GM19397 (cell line): Measurements from ENCODE around the gene MXRA7.
A peak's percentile ranks its signal among the peaks of the same experiment; 100 is the strongest.
"Not testable (repeated sequence)": the region's sequence is repeated elsewhere in the genome, so short reads cannot be mapped to it uniquely, and the experiment has no call there.

Experiments used
- ATAC-seq: cut with Tn5 transposase; IDR thresholded peaks from one replicate; pipeline ENCODE4 v1.9.1; 2021; ENCODE audit warnings: mild to moderate bottlenecking, moderate library complexity; ENCODE audit not compliant: unreplicated experiment

Gene MXRA7

GRCh38 chr17:76710863-76711611 is at the start of gene MXRA7:
Gene MXRA7, minus strand, starts transcription at chr17:76710965. Its CDS starts 19 bp downstream, at chr17:76710946.
- no peak for ATAC-seq

DNA sequence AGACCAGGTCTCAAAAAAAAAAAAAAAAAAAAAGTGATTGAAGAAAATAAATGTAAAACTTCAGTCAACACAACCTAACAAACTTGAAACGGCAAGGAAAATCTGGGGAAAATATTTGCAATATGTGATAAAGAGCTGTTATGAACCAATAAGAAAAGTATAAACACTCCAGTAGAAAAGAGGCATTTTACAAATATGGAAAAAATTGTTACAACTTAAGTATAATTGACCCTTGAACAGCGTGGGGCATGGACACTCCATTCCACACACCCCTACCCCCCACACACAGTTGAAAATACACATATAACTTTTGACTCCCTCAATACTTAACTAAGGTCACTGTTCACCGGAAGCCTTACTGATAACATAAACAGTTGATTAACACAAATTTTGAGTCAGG is 47.8 kb upstream of the MXRA7 start:
- ATAC-seq: no peak

- ATAC-seq: no peak
These were observed 46.5 kb upstream of the MXRA7 start for GRCh38 chr17:76757256-76757655.

DNA sequence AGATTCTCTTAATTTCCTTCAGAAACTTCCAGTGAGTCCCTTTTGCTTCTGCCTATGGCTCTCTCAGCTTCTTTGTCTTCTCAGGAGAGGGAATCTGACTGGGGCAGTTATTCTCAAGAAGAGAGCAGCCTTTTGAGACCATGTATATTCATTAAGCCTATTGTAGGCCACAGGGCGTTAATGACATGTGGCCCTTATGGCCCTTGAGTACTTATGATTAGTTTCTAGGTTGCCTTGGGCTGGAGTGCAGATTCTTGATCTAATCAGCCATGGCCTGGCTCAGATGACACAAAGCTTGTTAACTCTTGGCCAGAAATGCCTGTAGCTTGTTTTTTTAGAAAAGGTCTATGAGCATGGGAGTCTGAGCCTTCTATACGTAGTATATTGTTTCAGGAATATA is 44.5 kb upstream of the MXRA7 start:
- no peak for ATAC-seq

DNA sequence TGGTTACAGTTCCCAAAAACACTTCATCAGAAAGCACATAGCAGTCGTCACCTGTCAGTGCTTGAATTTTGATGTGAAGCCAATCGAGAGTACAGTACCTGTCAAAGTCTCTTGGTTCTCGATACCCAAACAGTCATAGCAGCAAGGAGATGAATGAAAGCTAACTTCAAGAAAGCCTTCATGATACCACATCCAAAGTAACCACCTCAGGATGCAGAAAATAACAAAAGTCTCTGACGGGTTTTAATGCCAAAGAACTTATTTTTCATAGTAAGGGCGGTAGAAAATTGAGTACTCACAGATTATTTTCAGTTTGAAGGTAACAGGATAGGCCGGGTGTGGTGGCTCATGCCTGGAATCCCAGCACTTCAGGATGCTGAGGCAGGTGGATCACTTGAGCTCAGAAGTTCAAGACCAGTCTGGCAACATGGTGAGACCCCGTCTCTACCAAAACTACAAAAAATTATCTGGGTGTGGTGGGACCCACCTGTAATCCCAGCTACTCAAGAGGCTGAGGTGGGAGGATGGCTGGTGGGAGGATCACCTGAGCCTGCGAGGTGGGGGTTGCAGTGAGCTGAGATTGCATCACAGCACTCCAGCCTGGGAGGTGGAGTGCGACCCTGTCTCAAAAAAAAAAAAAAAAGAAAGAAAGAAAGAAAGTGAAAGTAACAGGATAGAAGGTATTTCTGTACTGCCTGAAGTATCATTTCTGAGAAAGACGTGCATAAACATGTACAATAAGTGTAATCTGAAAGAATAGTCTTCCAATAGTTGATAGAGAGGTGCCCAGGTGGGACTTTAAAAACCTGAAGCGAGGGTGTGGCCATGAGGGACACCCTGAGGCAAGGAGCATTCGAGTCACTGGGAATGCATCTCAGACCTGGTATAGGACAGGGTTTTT is 42.5 kb upstream of the MXRA7 start:
- no peak for ATAC-seq

- no peak for ATAC-seq
These were observed 41.2 kb upstream of the MXRA7 start for GRCh38 chr17:76752006-76752405.

GRCh38 chr17:76751416-76751993 is 40.7 kb upstream of the MXRA7 start:
- ATAC-seq: no peak

- no peak for ATAC-seq
These were observed 37.9 kb upstream of the MXRA7 start for GRCh38 chr17:76748657-76749056.

DNA sequence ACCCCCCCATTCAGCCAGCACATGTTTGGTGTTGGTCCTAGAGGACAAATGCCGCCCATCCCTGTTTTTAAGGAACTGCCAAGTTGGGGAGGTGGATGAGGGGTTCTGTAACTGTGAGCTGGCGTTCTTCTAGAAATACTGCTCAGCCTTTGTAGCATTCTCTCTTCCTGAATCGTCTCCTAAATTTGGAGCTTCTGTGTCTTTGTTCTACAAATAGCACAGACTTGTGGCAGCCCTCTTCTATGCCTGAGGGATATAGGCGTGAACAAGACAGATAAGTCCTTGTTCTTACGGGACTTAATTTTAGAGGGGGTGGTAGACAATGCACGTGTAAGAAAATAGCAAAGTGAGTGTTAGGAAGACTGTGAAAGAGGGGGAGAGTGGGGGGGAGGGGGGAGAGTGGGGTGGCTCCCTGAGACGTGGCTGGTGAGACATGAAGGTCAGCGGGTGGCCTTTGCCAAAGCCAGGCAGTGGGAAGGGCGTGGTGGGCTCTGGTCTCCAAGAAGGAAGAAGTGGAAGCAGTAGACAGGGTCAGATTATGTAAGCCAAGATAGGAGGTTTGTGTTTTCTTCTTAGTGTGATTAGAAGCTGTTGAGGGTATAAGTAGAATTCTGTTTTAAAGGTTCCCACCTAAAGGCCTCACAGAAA is 37.1 kb upstream of the MXRA7 start:
- no peak for ATAC-seq

DNA sequence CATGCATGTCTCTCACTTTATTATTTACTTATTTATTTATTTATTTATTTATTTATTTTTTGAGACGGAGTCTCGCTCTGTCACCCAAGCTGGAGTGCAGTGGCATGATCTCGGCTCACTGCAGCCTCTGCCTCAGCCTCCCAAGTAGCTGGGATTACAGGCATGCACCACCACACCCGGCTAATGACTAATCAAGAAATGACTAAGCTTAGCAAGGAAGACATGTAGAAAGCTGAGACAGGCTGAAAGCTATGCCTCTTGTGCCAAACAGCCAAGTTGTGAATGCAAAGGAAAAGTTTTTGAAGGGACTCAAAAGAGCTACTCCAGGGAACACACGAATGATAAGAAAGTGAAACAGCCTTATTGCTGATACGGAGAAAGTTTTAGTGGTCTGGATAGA is 35.0 kb upstream of the MXRA7 start:
- not testable (repeated sequence) for ATAC-seq

DNA sequence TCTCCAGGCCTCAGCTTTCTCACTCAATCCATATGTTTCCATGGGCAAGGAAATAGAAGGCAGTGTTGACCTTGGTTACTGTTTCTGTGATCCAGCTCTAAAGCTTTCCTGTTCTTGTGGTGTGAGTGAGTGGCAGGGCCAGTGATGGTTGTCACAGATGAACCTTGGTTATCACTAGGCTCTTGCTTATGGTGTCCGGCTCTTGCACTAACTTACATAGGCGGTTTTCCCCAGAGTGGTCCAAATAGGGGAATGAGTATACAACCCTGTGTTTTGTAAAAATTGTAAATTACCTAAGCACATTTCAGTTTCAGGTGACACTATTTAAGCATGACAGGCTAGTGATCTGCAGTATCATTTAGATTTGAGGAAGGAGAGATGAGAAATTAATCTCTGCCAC is 34.0 kb upstream of the MXRA7 start:
- ATAC-seq: no peak

DNA sequence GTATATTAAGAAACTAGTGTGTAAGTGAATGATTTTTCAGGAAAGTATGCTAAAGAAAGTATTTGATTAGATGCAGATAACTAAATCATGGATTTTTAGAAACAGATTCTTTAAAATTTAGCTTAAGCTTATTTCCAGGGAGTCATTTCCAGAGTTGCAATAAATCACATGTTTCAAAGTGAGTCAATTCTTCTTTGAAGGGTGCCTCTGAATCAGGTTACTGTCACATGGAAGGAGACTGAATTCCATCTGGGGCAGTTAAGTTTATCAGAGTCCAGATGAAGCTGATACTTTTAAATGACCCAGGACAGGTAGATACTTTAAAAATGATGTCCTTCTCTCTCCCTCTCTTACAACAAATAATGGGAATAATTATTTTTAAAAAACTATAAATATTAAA is 32.2 kb upstream of the MXRA7 start:
- no peak for ATAC-seq

- no peak for ATAC-seq
These were observed 29.8 kb upstream of the MXRA7 start for GRCh38 chr17:76740329-76741118.

DNA sequence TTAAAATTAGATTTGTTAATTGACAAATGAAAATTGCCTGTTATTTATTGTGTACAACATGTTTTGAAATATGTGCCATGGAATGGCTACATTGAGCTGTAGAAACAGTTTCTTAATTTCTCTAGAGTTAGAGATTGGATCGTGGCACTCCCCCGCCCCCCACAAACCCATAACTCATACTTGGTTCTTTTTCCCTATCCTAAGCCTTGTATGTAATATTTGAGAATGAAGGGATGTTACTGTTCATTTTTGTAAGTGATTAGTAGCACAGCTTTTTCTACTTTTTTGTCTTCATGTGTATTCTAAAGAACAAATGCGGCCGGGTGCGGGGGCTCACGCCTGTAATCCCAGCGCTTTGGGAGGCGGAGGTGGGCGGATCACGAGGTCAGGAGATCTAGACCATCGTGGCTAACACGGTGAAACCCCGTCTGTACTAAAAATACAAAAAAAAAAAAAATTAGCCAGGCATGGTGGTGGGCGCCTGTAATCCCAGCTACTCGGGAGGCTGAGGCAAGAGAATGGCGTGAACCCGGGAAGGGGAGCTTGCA is 28.9 kb upstream of the MXRA7 start:
- not testable (repeated sequence) for ATAC-seq

DNA sequence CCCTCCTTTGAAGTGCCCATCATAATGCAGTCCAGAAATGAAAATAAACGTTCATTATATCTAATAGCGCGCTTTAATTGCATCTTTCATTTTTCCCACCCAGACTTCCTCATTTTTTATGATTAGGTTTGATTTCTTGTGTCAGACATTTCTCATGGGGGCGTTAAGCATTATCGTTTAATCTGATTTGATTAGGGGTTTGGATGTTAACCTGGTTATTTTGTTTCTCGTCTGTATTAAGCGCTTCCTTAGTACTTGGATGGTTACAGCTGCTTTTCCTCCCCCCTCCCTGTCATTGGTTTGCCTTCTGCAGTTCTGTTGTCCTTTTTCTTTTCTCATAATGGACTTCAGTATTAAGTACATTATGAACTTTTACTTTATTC is 27.7 kb upstream of the MXRA7 start:
- no peak for ATAC-seq

DNA sequence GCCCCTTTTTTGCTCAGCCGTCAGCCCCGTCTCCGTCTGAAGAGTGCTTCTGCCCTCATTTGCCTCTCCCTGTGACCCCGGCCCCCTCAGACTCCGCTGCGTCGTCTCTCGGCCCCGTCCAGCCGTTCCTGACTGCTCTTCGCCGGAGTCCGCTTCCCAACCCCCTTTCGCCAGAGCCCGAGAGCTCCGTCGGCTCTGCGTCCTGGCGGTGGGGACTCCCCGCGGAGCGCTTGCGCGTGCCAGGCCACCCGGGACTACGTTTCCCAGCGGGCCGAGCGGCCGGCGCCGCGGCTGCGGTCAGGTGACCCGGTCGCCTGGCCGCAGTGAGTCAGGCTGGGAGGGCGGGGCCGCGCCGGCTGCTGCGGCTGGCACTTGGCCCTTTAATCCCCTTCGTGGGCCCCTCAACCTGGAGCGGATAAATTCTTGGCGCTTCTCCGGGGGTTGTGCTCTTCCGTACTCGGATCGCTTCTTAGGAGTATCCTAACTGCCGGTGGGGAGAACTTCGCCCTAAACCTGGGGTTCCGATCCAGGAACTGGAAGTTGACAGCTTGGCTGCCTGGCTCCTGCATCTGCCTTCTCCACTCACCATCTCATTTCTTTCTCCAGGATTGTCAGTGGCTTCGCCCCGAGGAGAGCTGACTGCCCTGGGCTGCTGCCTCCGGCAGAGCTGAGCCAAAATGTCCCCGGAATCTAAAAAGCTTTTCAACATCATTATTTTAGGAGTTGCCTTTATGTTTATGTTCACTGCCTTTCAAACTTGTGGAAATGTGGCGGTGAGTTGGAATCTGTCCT is 27.1 kb upstream of the MXRA7 start, which contains the start of gene MFSD11:
Gene MFSD11, plus strand, starts transcription at position 444 of the 792 bp plus-strand sequence. Its CDS starts 234 bp downstream, at position 678.
- peak; percentile 59 for ATAC-seq

DNA sequence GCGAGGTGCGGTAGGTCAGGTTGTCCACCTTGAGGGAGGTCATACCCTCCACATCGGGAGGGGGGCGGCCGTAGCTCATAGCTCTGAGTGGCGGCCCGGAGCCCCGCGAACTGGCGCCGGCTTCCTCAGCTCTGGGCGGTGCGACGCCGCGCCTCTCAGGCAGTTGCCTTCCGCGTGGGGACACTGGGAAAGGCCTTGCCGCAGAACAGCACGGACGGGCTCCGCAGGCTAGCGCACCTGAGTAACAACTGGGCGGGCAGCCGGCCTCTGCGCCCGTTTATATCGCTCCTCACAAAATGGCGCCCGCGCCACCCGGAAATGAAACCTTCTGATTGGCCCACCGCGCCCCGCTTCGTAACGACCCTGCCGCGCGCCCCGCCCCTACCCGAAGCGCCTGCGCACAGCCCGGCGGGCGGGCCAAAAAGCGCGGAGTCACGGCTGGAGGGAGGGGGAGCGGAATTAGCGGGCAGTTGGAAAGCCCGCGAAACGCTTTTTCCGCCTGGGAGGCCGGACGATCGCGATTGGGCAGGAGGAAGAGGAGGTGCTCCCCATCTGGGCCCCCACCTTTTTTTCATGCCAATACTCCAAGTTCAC is 26.4 kb upstream of the MXRA7 start, which contains the start of gene SRSF2:
Gene SRSF2, minus strand, starts transcription at position 250 of the 594 bp plus-strand sequence. Its CDS starts 171 bp downstream, at position 79.
- ATAC-seq: peak; percentile 62

DNA sequence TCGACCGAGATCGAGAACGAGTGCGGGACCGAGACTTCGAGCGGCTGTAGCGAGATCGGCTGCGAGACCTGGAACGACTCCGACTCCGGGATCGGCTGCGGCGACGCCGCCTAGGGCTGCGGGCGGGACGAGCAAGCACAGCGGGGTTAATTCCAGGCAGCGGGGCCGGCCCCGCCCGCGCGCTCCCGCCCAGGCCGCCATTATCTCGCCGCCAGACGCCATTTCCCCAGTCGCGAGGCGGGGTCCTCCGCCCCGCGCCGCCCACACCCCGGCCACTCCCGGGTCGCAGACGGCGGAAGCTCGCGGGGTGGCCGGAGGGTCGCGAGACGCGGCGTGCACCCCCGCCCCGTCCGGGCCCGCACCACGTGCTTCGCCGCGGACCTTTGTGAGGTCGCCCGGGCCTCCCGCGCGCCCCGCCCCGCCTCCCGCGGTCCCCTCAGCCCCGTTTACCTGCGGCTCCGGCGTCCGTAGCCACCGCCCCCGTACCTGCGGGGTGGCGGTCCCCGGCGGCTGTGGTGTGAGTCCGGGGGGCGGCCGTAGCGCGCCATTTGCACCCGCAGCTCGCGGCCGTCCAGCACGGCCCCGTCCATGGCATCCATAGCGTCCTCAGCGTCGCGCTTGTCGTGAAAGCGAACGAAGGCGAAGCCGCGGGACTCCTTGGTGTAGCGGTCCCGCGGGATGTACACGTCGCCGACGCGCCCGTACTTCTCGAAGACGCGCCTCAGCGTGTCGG is 25.8 kb upstream of the MXRA7 start:
- peak; percentile 18 for ATAC-seq
